ENCODE results near the gene PXMP4. TPM values are rescaled to one million over a fixed set of nuclear protein-coding genes. Genes with fewer than 3 reads are reported as not detected.

The PXMP4 gene
- total RNA-seq, 1 donor from 2014 or later: 6.8 TPM

- ATAC-seq (ENCODE audit: low read depth) (no peak), DNase-seq (no peak)
- POLR2A ChIA-PET: interaction anchor here (1.1 kb wide), 1 partner anchor 12 kb away, joined by 3 read pairs; no protein-coding TSS in a partner anchor
- Mint-ChIP-seq H3K4me3 (no peak overlapping the region), H3K4me1 (peaks cover 4% of the 10 kb centered on the region), H3K27ac (no peak overlapping the region), H3K36me3 (ENCODE audit: low read depth) (peaks cover 27% of the 10 kb centered on the region), H3K9me3 (no peaks in the 10 kb centered on the region), H3K27me3 (no peaks in the 10 kb centered on the region)
- CTCF ChIA-PET: no interaction called here
- intact Hi-C loops (cut with micrococcal nuclease): no loop called here
- TF ChIP-seq, protein P1, sequence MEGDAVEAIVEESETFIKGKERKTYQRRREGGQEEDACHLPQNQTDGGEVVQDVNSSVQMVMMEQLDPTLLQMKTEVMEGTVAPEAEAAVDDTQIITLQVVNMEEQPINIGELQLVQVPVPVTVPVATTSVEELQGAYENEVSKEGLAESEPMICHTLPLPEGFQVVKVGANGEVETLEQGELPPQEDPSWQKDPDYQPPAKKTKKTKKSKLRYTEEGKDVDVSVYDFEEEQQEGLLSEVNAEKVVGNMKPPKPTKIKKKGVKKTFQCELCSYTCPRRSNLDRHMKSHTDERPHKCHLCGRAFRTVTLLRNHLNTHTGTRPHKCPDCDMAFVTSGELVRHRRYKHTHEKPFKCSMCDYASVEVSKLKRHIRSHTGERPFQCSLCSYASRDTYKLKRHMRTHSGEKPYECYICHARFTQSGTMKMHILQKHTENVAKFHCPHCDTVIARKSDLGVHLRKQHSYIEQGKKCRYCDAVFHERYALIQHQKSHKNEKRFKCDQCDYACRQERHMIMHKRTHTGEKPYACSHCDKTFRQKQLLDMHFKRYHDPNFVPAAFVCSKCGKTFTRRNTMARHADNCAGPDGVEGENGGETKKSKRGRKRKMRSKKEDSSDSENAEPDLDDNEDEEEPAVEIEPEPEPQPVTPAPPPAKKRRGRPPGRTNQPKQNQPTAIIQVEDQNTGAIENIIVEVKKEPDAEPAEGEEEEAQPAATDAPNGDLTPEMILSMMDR (IDR thresholded peaks at IDR 0.05): no peak
Observed at GRCh38 chr20:33744181-33744580, 24.1 kb upstream of the PXMP4 start.

DNA sequence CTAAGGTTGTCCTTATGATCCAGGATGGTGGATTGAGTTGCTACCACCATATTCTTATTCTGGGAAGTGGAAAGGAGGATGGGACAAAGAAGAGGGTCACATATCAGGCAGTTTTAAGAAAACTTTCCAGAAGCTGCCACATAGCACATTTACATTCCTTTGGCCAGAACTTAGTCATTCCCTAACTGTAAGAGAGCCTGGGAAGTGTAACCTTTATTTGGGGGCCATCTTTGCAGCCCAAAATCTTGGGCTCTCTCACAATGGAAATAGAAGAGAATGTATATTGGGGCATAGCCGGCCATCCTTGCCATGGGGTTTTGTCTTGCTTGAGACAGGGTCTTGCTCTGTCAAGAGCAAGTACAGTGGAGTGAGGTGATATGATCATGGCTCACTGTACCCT, 20.1 kb upstream of the PXMP4 start:
- intact Hi-C loops (cut with micrococcal nuclease): no loop called here
- Mint-ChIP-seq H3K4me1 (peaks cover 9% of the 10 kb centered on the region), H3K4me3 (no peak overlapping the region), H3K27me3 (no peaks in the 10 kb centered on the region), H3K9me3 (peaks cover 10% of the 10 kb centered on the region), H3K27ac (no peak overlapping the region), H3K36me3 (ENCODE audit: low read depth) (peaks cover 16% of the 10 kb centered on the region)
- POLR2A ChIA-PET: no interaction called here
- no peak for DNase-seq
- CTCF ChIA-PET: no interaction called here
- ATAC-seq (ENCODE audit: low read depth): no peak
- TF ChIP-seq, protein P1 (IDR thresholded peaks at IDR 0.05): no peak

DNA sequence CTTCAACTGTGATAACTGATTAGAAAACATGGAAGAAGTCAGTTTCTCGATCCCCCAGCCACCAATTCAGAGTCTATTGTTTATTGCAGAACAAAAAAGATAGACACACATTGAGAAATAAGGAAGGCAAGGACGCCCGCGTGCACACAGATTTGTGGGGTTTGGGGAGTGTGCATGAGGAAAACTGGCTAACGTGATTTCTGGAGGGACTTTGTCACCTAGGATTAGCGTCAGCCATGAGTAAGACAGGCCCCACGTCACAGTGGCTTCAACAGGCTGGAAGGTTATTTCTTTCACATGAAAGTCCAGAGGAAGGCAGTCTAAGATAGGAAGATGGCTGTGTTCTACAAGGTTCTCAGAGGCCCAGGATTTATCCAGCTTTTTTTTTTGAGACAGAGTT, 19.4 kb upstream of the PXMP4 start:
- ATAC-seq (ENCODE audit: low read depth): no peak
- no peak for DNase-seq
- CTCF ChIA-PET: no interaction called here
- Mint-ChIP-seq H3K27ac (no peak overlapping the region), H3K4me3 (no peak overlapping the region), H3K4me1 (peaks cover 10% of the 10 kb centered on the region), H3K9me3 (peaks cover 10% of the 10 kb centered on the region), H3K27me3 (no peaks in the 10 kb centered on the region), H3K36me3 (ENCODE audit: low read depth) (peaks cover 12% of the 10 kb centered on the region)
- TF ChIP-seq, protein P1 (IDR thresholded peaks at IDR 0.05): no peak
- intact Hi-C loops (cut with micrococcal nuclease): no loop called here
- POLR2A ChIA-PET: no interaction called here

DNA sequence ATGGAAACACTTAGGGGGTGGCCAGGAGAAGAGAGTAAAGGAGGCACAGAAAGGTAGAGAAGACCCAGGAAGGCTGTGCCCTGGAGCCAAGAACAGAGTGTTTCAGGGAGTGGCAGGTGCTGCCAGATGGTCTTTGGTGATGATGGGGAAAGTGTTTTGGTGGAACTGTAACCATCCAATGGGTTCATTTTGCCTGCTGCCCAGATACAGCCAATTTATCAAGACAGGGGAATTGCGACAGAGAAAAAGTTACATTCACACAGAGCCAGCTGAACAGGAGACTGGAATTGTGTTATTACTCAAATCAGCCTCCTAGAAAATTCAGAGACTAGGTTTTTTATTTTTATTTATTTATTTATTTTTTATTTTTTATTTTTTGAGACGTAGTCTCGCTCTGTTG, 16.9 kb upstream of the PXMP4 start:
- peaks cover 26% of the 10 kb centered on the region for H3K4me1 Mint-ChIP-seq

More for the DNA sequence above, 16.9 kb upstream of the PXMP4 start:
- Mint-ChIP-seq H3K27ac (peak overlapping the region; percentile 11), H3K36me3 (ENCODE audit: low read depth) (peaks cover 15% of the 10 kb centered on the region), H3K9me3 (peaks cover 10% of the 10 kb centered on the region), H3K4me3 (no peak overlapping the region), H3K27me3 (no peaks in the 10 kb centered on the region)
- ATAC-seq (ENCODE audit: low read depth): no peak
- intact Hi-C loops (cut with micrococcal nuclease): no loop called here
- CTCF ChIA-PET: no interaction called here
- TF ChIP-seq, protein P1 (IDR thresholded peaks at IDR 0.05): no peak
- DNase-seq: no peak
- POLR2A ChIA-PET: no interaction called here
